ENCODE measurements around the gene PWP1.
"Not testable (repeated sequence)": the region's sequence is repeated elsewhere in the genome, so short reads cannot be mapped to it uniquely, and the experiment has no call there.

Gene PWP1

GRCh38 chr12:107668320-107669098 is 17.1 kb upstream of the PWP1 start:
- DNase-seq = no peak

DNA sequence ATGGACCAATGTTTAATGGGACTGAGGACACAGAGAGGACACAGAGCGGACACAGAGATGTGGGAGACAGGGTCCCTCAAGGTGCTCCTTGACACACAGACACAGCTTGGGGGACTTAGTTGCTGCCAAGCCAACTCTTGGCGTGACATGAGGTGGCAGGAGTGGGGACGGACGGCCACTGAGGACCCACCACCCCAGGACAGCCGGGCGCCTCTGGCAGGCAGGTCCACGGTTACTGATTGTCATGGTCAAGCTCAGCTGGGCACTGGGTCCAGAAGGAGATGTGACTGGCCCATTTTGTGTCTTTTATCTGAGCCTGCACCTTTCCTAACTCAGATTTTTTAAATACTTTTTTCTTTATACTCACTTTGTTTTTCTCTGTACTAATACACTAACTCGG is 15.7 kb upstream of the PWP1 start:
- DNase-seq = no peak

DNA sequence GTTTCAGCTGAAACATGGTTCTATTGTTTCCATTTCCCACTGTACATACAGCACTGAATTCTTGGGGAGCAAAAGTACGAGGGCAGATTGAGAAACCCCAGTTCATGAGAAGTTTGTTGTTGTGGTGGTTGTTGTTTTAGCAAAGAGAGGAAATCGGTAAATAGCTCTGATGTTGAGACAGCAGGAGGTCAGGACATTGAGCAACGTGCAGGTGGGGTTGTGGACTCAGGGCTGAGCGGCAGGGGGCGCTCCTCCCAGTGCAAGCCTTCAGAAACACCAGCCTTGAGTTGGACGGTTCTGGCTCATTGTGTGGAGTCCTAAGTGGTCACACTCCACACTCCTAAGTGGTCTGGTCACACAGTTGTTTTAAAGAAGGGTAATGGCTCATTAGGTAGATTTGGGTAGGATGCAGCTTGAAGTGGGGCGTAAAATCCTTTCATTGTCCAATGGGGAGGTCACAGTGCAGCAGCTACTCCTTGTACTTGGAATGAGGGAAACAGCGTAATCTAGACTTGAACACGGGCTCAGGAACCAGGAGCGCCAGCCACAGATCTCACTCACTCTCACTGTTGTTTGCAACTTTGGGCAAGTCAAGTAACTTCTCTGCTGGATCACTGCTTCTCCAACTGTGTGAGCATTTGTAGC is 14.5 kb upstream of the PWP1 start:
- peak; percentile 65 for DNase-seq

- no peak for DNase-seq
These were observed 7.9 kb upstream of the PWP1 start for GRCh38 chr12:107677671-107678070.

- DNase-seq = no peak
These were observed 6.3 kb upstream of the PWP1 start for GRCh38 chr12:107679336-107679735.

DNA sequence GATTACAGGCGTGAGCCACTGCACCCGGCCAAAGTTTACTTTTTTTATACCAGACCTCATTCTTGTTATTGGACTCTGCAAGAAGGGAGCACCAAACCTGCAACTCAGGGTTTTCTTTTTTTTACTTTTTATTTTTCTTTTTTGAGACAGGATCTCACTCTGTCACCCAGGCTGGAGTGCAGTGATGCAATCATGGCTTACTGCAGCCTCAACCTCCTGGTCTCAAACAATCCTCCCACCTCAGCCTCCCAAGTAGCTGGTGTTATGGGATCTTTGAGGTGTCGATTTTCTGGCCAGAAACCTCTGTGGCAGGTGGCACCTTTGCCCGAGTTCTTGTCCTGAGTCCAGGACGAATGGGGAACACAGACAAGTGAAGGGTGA is 4.2 kb upstream of the PWP1 start:
- DNase-seq = no peak

DNA sequence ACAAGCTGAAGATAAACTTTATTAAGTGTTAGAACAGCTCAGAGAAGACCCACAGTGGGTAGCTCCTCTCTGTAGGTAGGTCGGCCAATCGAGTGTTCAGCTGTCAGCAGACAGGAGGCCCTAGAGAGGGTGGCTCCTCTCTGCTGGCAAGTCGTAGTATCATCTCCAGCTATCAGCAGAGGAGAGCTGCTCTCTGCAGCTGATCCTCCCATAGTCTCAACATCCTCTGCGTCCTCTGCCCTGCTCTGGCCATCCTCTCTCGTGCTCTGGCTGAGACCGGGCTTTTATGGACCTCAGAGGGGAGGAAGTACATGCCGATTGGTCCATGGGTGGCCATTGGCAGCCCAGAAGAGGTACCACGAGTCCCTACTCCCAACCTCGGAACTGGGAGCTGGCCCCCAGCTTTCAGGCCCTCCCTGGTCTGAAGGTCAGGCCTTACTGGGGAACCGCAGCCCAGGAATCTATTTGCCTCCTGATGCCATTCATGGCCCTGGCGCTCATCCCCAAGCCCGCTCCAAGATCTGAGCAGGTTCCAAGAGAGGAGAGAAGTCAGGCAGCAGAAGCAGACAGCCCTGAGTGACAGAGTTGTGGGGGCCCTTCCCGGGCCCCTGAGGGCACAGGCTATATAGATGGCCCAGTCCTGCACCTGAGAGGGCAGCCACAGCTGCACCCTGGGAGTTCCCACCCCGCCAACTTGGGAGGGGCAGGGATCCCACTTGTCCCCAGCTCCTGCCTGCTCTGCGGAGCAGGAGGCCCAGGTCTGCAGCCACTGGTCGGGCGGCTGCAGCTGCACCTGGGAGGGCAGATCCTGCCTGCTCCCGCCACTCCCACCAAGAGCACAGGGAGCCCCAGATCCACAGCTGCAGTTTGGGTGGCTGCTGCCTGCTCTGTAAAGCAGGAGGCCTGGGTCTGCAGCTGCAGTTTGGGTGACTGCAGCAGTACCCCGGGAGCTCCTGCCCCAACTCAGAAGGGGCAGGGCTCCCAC is 3.5 kb upstream of the PWP1 start:
- no peak for DNase-seq

DNA sequence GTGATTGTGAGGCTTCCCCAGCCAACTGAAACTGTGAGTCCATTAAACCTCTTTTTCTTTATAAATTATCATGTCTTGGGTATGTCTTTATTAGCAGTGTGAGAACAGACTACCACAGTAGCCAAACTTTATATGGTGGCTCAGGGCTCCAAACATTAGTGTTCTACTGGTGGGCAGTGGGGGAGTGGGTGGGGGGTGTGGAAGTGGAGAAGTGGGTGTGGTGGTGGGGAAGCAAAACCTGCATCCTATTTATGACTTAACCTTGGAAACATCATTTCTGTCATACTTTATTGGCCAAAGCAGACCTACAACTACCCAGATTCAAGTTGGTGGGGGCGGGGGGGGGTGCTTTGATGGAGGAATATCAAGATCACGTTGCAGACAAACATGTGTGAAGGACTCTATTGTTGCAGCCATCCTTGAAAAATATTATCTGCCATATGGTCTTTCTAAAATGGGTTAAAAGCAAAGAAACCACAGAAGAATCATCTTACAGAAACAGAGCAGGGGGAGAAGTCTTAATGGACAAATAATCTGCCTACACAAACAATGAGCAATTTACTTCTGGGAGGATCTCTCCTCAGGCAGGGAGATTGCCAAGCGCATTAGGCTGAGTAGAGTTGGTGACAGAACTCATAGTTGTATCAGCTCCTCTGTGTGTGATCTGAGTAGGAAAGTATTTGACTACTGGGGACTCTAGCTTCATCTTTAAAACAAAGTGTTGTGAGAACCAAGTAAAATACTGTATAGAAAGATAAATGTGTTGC is 1.4 kb upstream of the PWP1 start:
- no peak for DNase-seq

GRCh38 chr12:107684990-107685359 is 624 bp upstream of the PWP1 start:
- DNase-seq = peak; percentile 49

- not testable (repeated sequence) for DNase-seq
These were observed 10.2 kb downstream of the PWP1 start for GRCh38 chr12:107695772-107696171.

- DNase-seq = no peak
These were observed 16.5 kb downstream of the PWP1 start for GRCh38 chr12:107702106-107702505.

GRCh38 chr12:107704041-107704440 is 18.4 kb downstream of the PWP1 start:
- no peak for DNase-seq

GRCh38 chr12:107705522-107705921 is 19.9 kb downstream of the PWP1 start:
- not testable (repeated sequence) for DNase-seq

- DNase-seq = no peak
These were observed 30.2 kb downstream of the PWP1 start for GRCh38 chr12:107715780-107716179.

DNA sequence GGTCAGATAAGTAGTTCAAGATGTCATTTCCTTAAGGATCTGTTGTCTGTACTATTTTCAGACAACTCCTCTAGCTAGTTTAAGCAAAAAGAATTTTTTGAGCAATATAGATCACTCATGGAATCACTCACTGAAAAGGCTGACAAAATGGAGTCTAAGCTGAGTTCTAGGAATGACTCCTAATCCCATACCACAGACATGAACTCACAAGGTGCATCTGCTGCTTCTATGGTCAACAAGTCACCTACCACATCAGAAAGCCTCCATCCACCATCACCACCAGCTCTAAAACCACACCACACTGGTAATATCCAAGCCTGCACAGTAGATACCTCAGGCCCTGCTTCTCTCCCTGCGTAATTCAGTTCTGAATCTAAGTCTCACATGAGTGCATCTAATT is 33.0 kb downstream of the PWP1 start:
- DNase-seq = no peak

DNA sequence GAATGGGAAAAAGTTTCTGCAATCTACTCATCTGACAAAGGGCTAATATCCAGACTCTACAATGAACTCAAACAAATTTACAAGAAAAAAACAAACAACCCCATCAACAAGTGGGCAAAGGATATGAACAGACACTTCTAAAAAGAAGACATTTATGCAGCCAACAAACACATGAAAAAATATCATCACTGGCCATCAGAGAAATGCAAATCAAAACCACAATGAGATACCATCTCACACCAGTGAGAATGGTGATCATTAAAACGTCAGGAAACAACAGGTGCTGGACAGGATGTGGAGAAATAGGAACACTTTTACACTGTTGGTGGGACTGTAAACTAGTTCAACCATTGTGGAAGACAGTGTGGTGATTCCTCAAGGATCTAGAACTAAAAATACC is 41.7 kb downstream of the PWP1 start:
- DNase-seq = not testable (repeated sequence)

DNA sequence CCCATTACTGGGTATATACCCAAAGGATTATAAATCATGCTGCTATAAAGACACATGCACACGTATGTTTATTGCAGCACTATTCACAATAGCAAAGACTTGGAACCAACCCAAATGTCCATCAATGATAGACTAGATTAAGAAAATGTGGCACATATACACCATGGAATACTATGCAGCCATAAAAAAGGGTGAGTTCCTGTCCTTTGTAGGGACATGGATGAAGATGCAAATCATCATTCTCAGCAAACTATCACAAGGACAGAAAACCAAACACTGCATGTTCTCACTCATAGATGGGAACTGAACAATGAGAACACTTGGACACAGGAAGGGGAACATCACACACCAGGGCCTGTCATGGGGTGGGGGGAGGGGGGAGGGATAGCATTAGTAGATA is 42.1 kb downstream of the PWP1 start:
- not testable (repeated sequence) for DNase-seq

- DNase-seq = no peak
These were observed 45.2 kb downstream of the PWP1 start for GRCh38 chr12:107730618-107731341.

DNA sequence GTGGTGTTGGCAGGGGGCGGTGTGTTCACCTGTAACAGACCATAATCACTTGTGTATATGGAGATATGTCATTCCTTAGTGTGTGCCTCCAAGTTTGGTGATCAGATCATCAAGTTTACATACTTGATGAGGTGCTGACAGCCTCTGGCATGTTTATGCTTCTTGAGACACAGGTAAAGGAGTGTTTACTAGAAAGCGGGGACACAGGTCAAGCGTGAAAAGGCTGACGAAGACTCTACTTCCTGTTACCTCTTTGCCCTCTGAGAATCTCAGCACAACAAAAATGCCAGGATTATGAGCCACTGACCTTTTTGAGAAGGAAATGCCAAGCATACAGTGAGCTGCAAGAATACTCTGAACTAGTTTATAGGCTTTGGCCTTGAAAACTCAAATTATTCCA is 45.8 kb downstream of the PWP1 start:
- no peak for DNase-seq

GRCh38 chr12:107732365-107732764 is 46.8 kb downstream of the PWP1 start:
- DNase-seq = no peak

DNA sequence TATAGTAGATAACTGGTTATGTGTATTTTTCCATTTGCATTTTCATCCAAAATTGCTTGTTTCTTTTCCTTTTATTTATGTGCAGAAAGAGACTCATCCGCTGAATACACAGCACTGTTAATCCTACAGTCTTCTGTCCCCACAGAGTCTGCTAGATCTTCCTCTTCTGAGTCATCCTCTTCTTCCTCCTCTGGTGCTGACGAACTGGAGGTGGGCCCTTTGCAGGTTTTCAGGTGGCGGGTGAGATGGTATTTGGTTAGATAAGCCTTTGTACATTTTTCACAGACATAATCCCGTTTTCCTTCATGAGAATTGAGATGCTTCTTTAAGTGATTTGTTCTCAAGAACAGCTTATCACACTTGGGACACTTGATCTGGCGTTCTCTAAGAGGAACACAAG is 48.5 kb downstream of the PWP1 start:
- no peak for DNase-seq

- no peak for DNase-seq
These were observed 50.2 kb downstream of the PWP1 start for GRCh38 chr12:107735763-107736162.
